Endothelial cell of umbilical vein (primary cell): Measurements from ENCODE around the gene ATP9B. TPM values are rescaled to one million over a fixed set of nuclear protein-coding genes. Genes with fewer than 3 reads are reported as not detected.

ENCODE experiments used
- BruUV-seq: library from RNA; stranded (reverse); fragments of 400-500 nt; replicated peaks from 2 replicates; lab custom pipeline; 2021; lab: Mats Ljungman, UMichigan
- CTCF ChIA-PET: fragments of 300-600, 350-600 bp; sonication (Branson Sonifier 250); formaldehyde crosslinking; loops from one replicate; lab custom pipeline; 2021; ENCODE audit warnings: antibody characterized with exemption, inconsistent platforms; lab: Charles Lee
- POLR2A ChIA-PET: fragments of 300-600, 350-600 bp; sonication (Branson Sonifier 250); formaldehyde crosslinking; loops from one replicate; lab custom pipeline; 2021; ENCODE audit warnings: antibody characterized with exemption, inconsistent platforms; lab: Charles Lee
- DNase-seq: peaks from one replicate; pipeline ENCODE4 v3.0.0-alpha.2; 2011; ENCODE audit warnings: low read depth, low spot score
- FAIRE-seq: peaks from 2 replicates; lab custom pipeline; 2011; peaks lifted over from hg19 to GRCh38; lab: Jason Lieb, UNC
- H2AFZ ChIP-seq: 2 replicates; pipeline ENCODE4 v1.6.0; 2012; ENCODE audit warnings: low read depth, low read length, control low read depth, inconsistent platforms
- H3K27ac ChIP-seq: 2 replicates; pipeline ENCODE4 v1.5.1; 2011; ENCODE audit warnings: low read depth, mild to moderate bottlenecking, control low read depth, low read length, moderate library complexity; ENCODE audit not compliant: insufficient read depth
- H3K27me3 ChIP-seq, 2 experiments: 2 replicates each; pipeline versions ENCODE4 v1.6.0 to v1.6.1; 2011; ENCODE audit warnings: low read length in 2 of 2, mixed read lengths in 1 of 2; ENCODE audit not compliant: control insufficient read depth in 2 of 2, insufficient read depth in 2 of 2
- H3K36me3 ChIP-seq, 2 experiments: 2 replicates in 1 of 2; 3 replicates in 1 of 2; pipeline ENCODE4 v1.5.1; 2011; ENCODE audit warnings: low read length in 2 of 2, mild to moderate bottlenecking in 1 of 2, moderate library complexity in 1 of 2; ENCODE audit not compliant: control insufficient read depth in 2 of 2, insufficient read depth in 2 of 2; ENCODE audit errors: extremely low read depth in 1 of 2
- H3K4me1 ChIP-seq: 3 replicates; pipeline ENCODE4 v1.5.1; 2011; ENCODE audit warnings: mild to moderate bottlenecking, low read length; ENCODE audit not compliant: control insufficient read depth, insufficient read depth; ENCODE audit errors: extremely low read depth
- H3K4me2 ChIP-seq: 2 replicates; pipeline ENCODE4 v1.6.1; 2011; ENCODE audit warnings: low read length, control low read depth, mixed read lengths; ENCODE audit not compliant: insufficient read depth
- H3K4me3 ChIP-seq, 3 experiments: fragments of 200-600 bp in 1 of 3; sonication (generic), shearing (Covaris generic) in 1 of 3; replicated peaks in 1 of 3; 2 replicates each; pipeline ENCODE4 v1.5.1; 2011 to 2016; ENCODE audit warnings: control low read depth in 3 of 3, low read length in 3 of 3, mild to moderate bottlenecking in 2 of 3, inconsistent platforms in 1 of 3, low read depth in 1 of 3, moderate library complexity in 1 of 3; ENCODE audit not compliant: insufficient read depth in 1 of 3
- H3K79me2 ChIP-seq: 2 replicates; pipeline ENCODE4 v1.6.0; 2012; ENCODE audit warnings: low read length, inconsistent platforms; ENCODE audit not compliant: control insufficient read depth, insufficient read depth
- H3K9ac ChIP-seq: replicated peaks from 2 replicates; pipeline ENCODE3; 2011; ENCODE audit warnings: low read length, control low read depth; ENCODE audit not compliant: insufficient read depth; ENCODE audit errors: extremely low read depth
- H3K9me1 ChIP-seq: replicated peaks from 3 replicates; pipeline ENCODE4 v1.6.0; 2011; ENCODE audit warnings: mild to moderate bottlenecking, low read length; ENCODE audit not compliant: control insufficient read depth, insufficient read depth; ENCODE audit errors: extremely low read depth
- H3K9me3 ChIP-seq: replicated peaks from 2 replicates; pipeline ENCODE4 v1.5.1; 2012; ENCODE audit warnings: low read length, inconsistent platforms; ENCODE audit not compliant: control insufficient read depth, insufficient read depth
- H4K20me1 ChIP-seq: replicated peaks from 2 replicates; pipeline ENCODE3; 2011; ENCODE audit warnings: mild to moderate bottlenecking, low read length; ENCODE audit not compliant: control insufficient read depth, insufficient read depth; ENCODE audit errors: extremely low read depth
- EZH2 ChIP-seq: IDR thresholded peaks from 2 replicates; pipeline ENCODE4 v1.6.1; 2012; ENCODE audit warnings: borderline replicate concordance, low read depth, mild to moderate bottlenecking, moderate library complexity, low read length, inconsistent platforms; ENCODE audit not compliant: severe bottlenecking
- FOS ChIP-seq: IDR thresholded peaks from 2 replicates; pipeline ENCODE4 v1.6.1; 2011; ENCODE audit warnings: mild to moderate bottlenecking, low read length, moderate library complexity, borderline replicate concordance; ENCODE audit not compliant: insufficient read depth
- GATA2 ChIP-seq: IDR thresholded peaks from 2 replicates; pipeline ENCODE4 v1.7.0; 2011; ENCODE audit warnings: low read depth, mild to moderate bottlenecking, moderate library complexity, mixed read lengths, low read length; ENCODE audit not compliant: insufficient read length, insufficient read depth
- JUN ChIP-seq: IDR thresholded peaks from 2 replicates; pipeline ENCODE4 v1.6.1; 2011; ENCODE audit warnings: borderline replicate concordance, low read depth; ENCODE audit not compliant: insufficient read length, insufficient read depth
- MYC ChIP-seq: IDR thresholded peaks from one replicate; pipeline ENCODE4 v1.6.1; 2011; ENCODE audit warnings: mild to moderate bottlenecking, low read depth, low read length
- POLR2A ChIP-seq: IDR thresholded peaks from 2 replicates; pipeline ENCODE4 v1.6.1; 2012; ENCODE audit warnings: low read depth, mild to moderate bottlenecking, control low read depth, low read length
- POLR2AphosphoS5 ChIP-seq: IDR thresholded peaks from 2 replicates; pipeline ENCODE4 v1.6.1; 2012; ENCODE audit warnings: low read depth, mild to moderate bottlenecking, control low read depth, low read length, moderate library complexity; ENCODE audit not compliant: insufficient read depth
- dilution Hi-C: fragments of 300-500 bp; cut with MboI; formaldehyde crosslinking; loops from one replicate; pipeline ENCODE4 v1.15.0; 2019; ENCODE audit warnings: low sequenced_read_pairs; ENCODE audit not compliant: extremely low pct_ligation_motif_present
- intact Hi-C: fragments of 100-400 bp; cut with micrococcal nuclease; formaldehyde crosslinking; loops from one replicate; pipeline ENCODE4 v1.10.0; 2022
- polyA plus RNA-seq, 4 experiments: library from polyadenylated mRNA; depleted of rRNA in 3 of 4; stranded (reverse) in 3 of 4; unstranded in 1 of 4; fragments of >200 nt; gene quantifications; 2 replicates each; pipeline versions ENCODE4 v1.2.1 to v1.2.3, GENCODE V29; 2011 to 2012; ENCODE audit warnings: missing spikeins in 1 of 4
- total RNA-seq: library from RNA; stranded (reverse); gene quantifications from 2 replicates; pipeline ENCODE4 v1.2.3, GENCODE V29; 2021
- TF ChIP-seq, protein P1 (sequence below), 2 donors: IDR thresholded peaks; 1 replicate in 1 of 2; 2 replicates in 1 of 2; pipeline ENCODE4 v1.5.1; 2011; ENCODE audit warnings: low read length in 2 of 2, mild to moderate bottlenecking in 2 of 2, moderate library complexity in 2 of 2, control low read depth in 1 of 2, inconsistent platforms in 1 of 2, low read depth in 1 of 2; ENCODE audit not compliant: insufficient read depth in 1 of 2; ENCODE audit errors: extremely low read depth in 1 of 2
- TF ChIP-seq, protein P2 (sequence below): IDR thresholded peaks from 2 replicates; pipeline ENCODE4 v1.6.1; 2011; ENCODE audit not compliant: insufficient read depth, insufficient read length

ATP9B gene
- total and polyA plus RNA-seq, 2 donors (not counting 3 experiments of a cell fraction or from before 2014, with no cell fraction given) = 14.6 to 18.2 TPM

DNA sequence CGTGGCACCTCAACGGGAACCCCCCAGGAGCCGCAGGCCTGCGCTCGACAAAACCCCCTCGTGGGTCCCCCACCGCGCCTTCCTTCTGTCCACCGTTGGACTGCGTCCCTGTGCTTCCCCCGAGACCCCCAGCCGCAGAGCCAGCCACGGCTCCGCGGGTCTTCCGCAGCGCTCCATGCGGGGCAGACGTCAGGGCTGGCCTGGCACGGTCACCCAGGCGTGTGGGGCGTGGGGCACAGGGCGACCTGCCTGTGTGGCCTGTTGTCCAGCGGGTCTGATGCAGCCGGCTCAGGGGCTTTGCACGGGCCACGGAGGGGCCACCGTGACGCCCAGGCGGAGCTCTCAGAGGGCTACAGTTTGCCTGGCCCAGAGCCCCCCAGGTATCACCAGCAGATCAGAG, 337.5 kb downstream of the ATP9B start:
- FAIRE-seq (no peak), DNase-seq (no peak)
- Histone ChIP-seq H2AFZ (no peak overlapping the region), H3K9ac (no peak overlapping the region), H3K9me3 (no peaks in the 10 kb centered on the region), H3K27ac (no peak overlapping the region), H3K4me3 (no peak overlapping the region), H3K79me2 (peaks cover 32% of the 10 kb centered on the region), H3K9me1 (no peaks in the 10 kb centered on the region), H3K27me3 (no peaks in the 10 kb centered on the region), H4K20me1 (no peaks in the 10 kb centered on the region), H3K4me2 (no peak overlapping the region), H3K4me1 (peaks cover 35% of the 10 kb centered on the region), H3K36me3 (peaks cover 0 to 8% of the 10 kb centered on the region in 2 experiments)
- no TSS peak for BruUV-seq
- POLR2A ChIA-PET = no interaction called here
- intact Hi-C loops = loop anchor here (1.0 kb wide), 1 partner anchor 8 kb away; no protein-coding TSS in a partner anchor
- CTCF ChIA-PET = no interaction called here
- TF ChIP-seq POLR2AphosphoS5 = no peak
- TF ChIP-seq EZH2 = no peak
- TF ChIP-seq, protein P1, sequence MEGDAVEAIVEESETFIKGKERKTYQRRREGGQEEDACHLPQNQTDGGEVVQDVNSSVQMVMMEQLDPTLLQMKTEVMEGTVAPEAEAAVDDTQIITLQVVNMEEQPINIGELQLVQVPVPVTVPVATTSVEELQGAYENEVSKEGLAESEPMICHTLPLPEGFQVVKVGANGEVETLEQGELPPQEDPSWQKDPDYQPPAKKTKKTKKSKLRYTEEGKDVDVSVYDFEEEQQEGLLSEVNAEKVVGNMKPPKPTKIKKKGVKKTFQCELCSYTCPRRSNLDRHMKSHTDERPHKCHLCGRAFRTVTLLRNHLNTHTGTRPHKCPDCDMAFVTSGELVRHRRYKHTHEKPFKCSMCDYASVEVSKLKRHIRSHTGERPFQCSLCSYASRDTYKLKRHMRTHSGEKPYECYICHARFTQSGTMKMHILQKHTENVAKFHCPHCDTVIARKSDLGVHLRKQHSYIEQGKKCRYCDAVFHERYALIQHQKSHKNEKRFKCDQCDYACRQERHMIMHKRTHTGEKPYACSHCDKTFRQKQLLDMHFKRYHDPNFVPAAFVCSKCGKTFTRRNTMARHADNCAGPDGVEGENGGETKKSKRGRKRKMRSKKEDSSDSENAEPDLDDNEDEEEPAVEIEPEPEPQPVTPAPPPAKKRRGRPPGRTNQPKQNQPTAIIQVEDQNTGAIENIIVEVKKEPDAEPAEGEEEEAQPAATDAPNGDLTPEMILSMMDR (IDR thresholded peaks at IDR 0.05; ENCODE audit: extremely low read depth in 1 of 2, insufficient read depth in 1 of 2, low read depth in 1 of 2, low read length in 2 of 2) = no peak
- TF ChIP-seq, protein P2, sequence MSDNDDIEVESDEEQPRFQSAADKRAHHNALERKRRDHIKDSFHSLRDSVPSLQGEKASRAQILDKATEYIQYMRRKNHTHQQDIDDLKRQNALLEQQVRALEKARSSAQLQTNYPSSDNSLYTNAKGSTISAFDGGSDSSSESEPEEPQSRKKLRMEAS = no peak
- dilution Hi-C loops = no loop called here

DNA sequence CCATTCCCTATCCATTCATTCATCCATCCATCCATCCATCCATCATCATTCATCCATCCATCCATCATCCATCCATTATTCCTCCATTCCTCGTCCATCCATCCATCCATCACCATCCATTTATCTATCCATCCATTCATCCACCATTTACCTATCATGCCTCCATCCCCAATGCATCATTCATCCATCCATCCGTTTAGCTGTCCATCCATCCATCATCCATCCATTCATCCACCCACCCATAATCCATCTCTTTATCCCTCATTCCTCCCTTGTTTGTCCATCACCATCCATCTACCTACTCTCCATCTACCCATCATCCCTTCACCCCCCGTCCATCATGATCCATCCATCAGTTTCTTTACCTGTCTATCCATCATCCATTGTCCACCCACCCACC, 340.1 kb downstream of the ATP9B start:
- no peaks in the 10 kb centered on the region for H3K27me3 ChIP-seq
- peaks cover 21% of the 10 kb centered on the region for H3K79me2 ChIP-seq
- no peaks in the 10 kb centered on the region for H4K20me1 ChIP-seq
- no peak overlapping the region for H3K4me2 ChIP-seq
- peaks cover 0 to 8% of the 10 kb centered on the region in 2 experiments for H3K36me3 ChIP-seq
- BruUV-seq = no TSS peak
- DNase-seq (no peak), FAIRE-seq (no peak)
- ChIA-PET CTCF (no interaction called here), POLR2A (no interaction called here)
- H3K4me3 ChIP-seq = no peak overlapping the region
- peaks cover 25% of the 10 kb centered on the region for H3K4me1 ChIP-seq
- no peak overlapping the region for H3K27ac ChIP-seq
- TF ChIP-seq FOS (no peak), MYC (no peak), POLR2A (no peak), EZH2 (no peak), JUN (no peak), POLR2AphosphoS5 (no peak), GATA2 (no peak)
- TF ChIP-seq, protein P2 = no peak
- TF ChIP-seq, protein P1 (IDR thresholded peaks at IDR 0.05; ENCODE audit: extremely low read depth in 1 of 2, insufficient read depth in 1 of 2, low read depth in 1 of 2, low read length in 2 of 2) = no peak
- no peak overlapping the region for H3K9ac ChIP-seq
- H3K9me3 ChIP-seq = no peaks in the 10 kb centered on the region
- intact Hi-C loops (no loop called here), dilution Hi-C loops (no loop called here)
- no peak overlapping the region for H2AFZ ChIP-seq
- H3K9me1 ChIP-seq = no peaks in the 10 kb centered on the region
